ENCODE data around the gene PIK3R4.

PIK3R4 gene

DNA sequence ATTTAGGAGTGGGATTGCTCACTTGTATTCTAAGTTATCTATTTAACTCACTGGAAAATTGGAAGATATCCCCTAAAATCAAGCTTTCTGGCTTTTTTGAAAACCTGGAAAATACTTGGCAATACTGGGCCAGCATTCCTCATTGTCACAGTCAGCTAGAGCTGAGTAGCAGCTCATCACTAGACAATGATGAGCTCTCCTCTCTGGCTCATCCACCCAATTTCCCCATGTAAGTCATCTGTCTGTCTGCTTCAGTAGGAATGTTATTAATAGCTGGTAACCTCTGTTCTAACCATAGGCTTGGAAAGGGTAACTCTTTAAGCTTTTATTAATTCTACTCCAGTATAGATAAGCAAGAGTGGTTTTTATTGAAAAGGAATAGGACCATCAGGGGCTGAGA lies 39.7 kb upstream of the PIK3R4 start:
- Histone ChIP-seq H3K9me3 (no peaks in the 10 kb centered on the region), H3K27ac (no peak overlapping the region), H3K4me1 (ENCODE audit: control insufficient read depth in 1 of 2, insufficient read depth in 1 of 2, low read depth in 1 of 2, low read length in 1 of 2) (no peaks in the 10 kb centered on the region), H3K4me3 (ENCODE audit: low read depth in 1 of 2, low read length in 1 of 2) (no peak overlapping the region), H3K36me3 (no peaks in the 10 kb centered on the region), H3K27me3 (no peaks in the 10 kb centered on the region)
- TF ChIP-seq, protein P1, sequence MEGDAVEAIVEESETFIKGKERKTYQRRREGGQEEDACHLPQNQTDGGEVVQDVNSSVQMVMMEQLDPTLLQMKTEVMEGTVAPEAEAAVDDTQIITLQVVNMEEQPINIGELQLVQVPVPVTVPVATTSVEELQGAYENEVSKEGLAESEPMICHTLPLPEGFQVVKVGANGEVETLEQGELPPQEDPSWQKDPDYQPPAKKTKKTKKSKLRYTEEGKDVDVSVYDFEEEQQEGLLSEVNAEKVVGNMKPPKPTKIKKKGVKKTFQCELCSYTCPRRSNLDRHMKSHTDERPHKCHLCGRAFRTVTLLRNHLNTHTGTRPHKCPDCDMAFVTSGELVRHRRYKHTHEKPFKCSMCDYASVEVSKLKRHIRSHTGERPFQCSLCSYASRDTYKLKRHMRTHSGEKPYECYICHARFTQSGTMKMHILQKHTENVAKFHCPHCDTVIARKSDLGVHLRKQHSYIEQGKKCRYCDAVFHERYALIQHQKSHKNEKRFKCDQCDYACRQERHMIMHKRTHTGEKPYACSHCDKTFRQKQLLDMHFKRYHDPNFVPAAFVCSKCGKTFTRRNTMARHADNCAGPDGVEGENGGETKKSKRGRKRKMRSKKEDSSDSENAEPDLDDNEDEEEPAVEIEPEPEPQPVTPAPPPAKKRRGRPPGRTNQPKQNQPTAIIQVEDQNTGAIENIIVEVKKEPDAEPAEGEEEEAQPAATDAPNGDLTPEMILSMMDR (IDR thresholded peaks at IDR 0.05) = no peak

DNA sequence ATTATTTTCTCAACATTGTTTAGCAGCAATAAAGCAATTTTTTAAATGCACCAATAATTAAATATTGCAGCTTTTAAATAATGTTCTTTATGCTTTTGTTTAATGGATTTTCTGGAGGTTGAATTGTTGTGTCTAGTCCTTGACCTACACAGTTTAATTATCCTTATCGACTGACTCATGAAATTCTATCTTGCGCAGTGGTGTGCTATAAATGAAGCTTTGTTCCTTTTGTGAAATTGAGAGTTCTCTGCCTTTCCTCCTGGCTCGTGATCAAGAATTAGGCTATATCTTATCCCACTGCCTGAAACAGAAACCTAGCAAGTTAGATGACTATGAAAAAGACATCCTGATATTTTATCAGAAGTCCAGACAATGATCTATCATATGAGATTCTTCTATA lies 37.0 kb upstream of the PIK3R4 start:
- Histone ChIP-seq H3K9me3 (no peaks in the 10 kb centered on the region), H3K4me1 (ENCODE audit: control insufficient read depth in 1 of 2, insufficient read depth in 1 of 2, low read depth in 1 of 2, low read length in 1 of 2) (no peaks in the 10 kb centered on the region), H3K36me3 (no peaks in the 10 kb centered on the region), H3K4me3 (ENCODE audit: low read depth in 1 of 2, low read length in 1 of 2) (no peak overlapping the region), H3K27ac (no peak overlapping the region), H3K27me3 (no peaks in the 10 kb centered on the region)
- TF ChIP-seq, protein P1 (IDR thresholded peaks at IDR 0.05) = no peak

DNA sequence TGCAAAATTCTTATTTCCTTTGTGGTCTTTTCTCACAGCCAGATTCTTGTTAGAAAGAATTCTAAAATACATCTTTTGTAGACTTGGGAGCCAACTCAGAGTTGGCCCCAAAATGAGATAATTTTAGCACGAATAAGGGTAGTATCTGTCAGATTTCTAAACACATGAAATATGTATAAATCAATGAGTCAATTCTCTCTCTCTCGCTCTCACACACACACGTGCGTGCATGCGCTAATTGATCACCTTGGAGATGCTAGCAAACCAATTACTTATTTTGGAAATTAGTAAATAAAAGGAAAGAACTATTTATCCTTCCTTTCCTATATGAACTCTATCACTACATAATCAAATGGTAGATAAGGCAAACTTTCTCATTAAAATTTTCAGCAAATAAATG lies 32.9 kb upstream of the PIK3R4 start:
- H3K9me3 ChIP-seq = no peaks in the 10 kb centered on the region
- H3K36me3 ChIP-seq = no peaks in the 10 kb centered on the region
- H3K4me1 ChIP-seq (ENCODE audit: control insufficient read depth in 1 of 2, insufficient read depth in 1 of 2, low read depth in 1 of 2, low read length in 1 of 2) = no peaks in the 10 kb centered on the region
- H3K4me3 ChIP-seq (ENCODE audit: low read depth in 1 of 2, low read length in 1 of 2) = no peak overlapping the region
- no peaks in the 10 kb centered on the region for H3K27me3 ChIP-seq
- TF ChIP-seq, protein P1 (IDR thresholded peaks at IDR 0.05) = no peak
- H3K27ac ChIP-seq = no peak overlapping the region

DNA sequence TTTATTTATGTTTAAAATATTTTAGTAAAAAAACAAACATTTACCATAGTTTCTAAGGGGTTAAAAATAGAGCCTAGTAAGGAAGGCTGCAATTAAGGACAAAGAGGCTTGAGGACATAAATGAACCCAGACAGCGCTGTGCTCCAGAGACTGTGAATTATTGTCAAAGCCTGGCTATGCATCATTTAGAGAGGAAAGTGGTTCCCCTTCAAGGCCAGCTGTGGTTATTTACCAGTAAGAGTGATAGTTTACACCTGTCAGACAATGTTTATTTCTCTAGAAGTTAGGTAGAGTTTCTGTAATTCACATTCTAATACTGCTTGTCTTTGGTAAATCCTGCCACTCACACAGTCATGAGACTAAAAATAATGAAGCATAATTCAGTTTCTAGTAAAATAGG lies 32.4 kb upstream of the PIK3R4 start:
- H3K9me3 ChIP-seq = no peaks in the 10 kb centered on the region

DNA sequence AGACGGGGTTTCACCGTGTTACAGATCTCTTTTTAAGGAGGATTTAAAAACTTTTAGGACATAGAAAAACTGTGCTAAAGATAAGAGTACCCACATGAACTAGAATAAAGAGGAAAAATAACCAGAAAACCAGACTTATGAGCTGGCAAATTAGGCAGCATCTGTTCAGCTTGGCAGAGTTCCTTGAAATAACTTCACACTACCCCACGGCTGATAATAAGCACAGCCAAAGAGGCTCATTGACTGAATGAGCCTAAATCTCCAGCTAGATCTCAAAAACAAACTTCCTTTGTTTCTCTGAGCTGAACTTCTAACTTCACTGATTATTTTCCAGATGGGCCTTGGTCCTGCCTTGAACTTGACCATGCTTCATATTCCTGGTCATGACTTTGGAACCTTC lies 26.7 kb upstream of the PIK3R4 start:
- TF ChIP-seq, protein P1 (IDR thresholded peaks at IDR 0.05) = no peak
- Histone ChIP-seq H3K9me3 (no peaks in the 10 kb centered on the region), H3K27ac (no peak overlapping the region), H3K4me1 (ENCODE audit: control insufficient read depth in 1 of 2, insufficient read depth in 1 of 2, low read depth in 1 of 2, low read length in 1 of 2) (no peaks in the 10 kb centered on the region), H3K36me3 (no peaks in the 10 kb centered on the region), H3K27me3 (no peaks in the 10 kb centered on the region), H3K4me3 (ENCODE audit: low read depth in 1 of 2, low read length in 1 of 2) (no peak overlapping the region)

More for the DNA sequence above, 32.4 kb upstream of the PIK3R4 start:
- H3K27me3 ChIP-seq = no peaks in the 10 kb centered on the region
- no peaks in the 10 kb centered on the region for H3K36me3 ChIP-seq
- no peaks in the 10 kb centered on the region for H3K4me1 ChIP-seq (ENCODE audit: control insufficient read depth in 1 of 2, insufficient read depth in 1 of 2, low read depth in 1 of 2, low read length in 1 of 2)
- no peak overlapping the region for H3K4me3 ChIP-seq (ENCODE audit: low read depth in 1 of 2, low read length in 1 of 2)
- no peak overlapping the region for H3K27ac ChIP-seq
- TF ChIP-seq, protein P1 (IDR thresholded peaks at IDR 0.05) = no peak

DNA sequence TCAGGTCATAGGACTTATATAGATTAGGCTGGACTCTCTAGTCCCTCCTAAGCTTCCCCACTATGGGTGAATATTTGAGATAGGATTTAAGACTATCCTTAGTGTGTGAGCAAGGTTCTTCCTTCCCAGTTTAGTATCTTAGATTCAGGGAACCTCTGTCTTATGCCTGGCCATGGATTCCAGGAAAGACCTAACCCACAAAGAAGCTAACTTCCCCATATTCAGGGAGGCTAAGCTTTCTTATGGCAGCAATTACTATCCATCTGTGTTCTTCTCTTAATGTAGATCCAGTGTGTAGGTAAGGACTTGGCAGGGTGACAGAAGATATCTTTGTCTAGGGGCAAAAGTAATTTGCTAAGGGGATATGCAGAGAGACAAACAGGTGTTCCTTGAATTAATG lies 25.5 kb upstream of the PIK3R4 start:
- Histone ChIP-seq H3K27ac (no peak overlapping the region), H3K9me3 (no peaks in the 10 kb centered on the region), H3K27me3 (no peaks in the 10 kb centered on the region), H3K4me1 (ENCODE audit: control insufficient read depth in 1 of 2, insufficient read depth in 1 of 2, low read depth in 1 of 2, low read length in 1 of 2) (no peaks in the 10 kb centered on the region), H3K36me3 (no peaks in the 10 kb centered on the region), H3K4me3 (ENCODE audit: low read depth in 1 of 2, low read length in 1 of 2) (no peak overlapping the region)
- TF ChIP-seq, protein P1 (IDR thresholded peaks at IDR 0.05) = no peak

Data from neutrophil (primary cell).